Esophagus muscularis mucosa (tissue), 4 donors: Measurements from ENCODE around the gene SLC2A1. TPM values are rescaled to one million over a fixed set of nuclear protein-coding genes. Genes with fewer than 3 reads are reported as not detected.

ENCODE experiments used
- DNase-seq: peaks from one replicate; pipeline ENCODE4 v3.0.0-alpha.2; 2017; ENCODE audit errors: extremely low spot score
- H3K27ac ChIP-seq, 4 donors: fragments of 200-600 bp; sonication (generic); replicated peaks in 1 of 4; 1 replicate in 3 of 4; 2 replicates in 1 of 4; pipeline ENCODE4 v1.5.1; 2016 to 2019; ENCODE audit warnings: mild to moderate bottlenecking in 1 of 4
- H3K27me3 ChIP-seq, 4 donors: fragments of 200-600 bp; sonication (generic); one replicate each; pipeline versions ENCODE4 v1.5.1 to v1.6.0; 2016 to 2019
- H3K36me3 ChIP-seq, 4 donors: fragments of 200-600 bp; sonication (generic); one replicate each; pipeline ENCODE4 v1.5.1; 2016 to 2019
- H3K4me1 ChIP-seq, 4 donors: fragments of 200-600 bp; sonication (generic); one replicate each; pipeline ENCODE4 v1.5.1; 2016 to 2019
- H3K4me3 ChIP-seq, 4 donors: fragments of 200-600 bp; sonication (generic); 1 replicate in 2 of 4; 2 replicates in 2 of 4; pipeline ENCODE4 v1.5.1; 2016 to 2019; ENCODE audit warnings: mild to moderate bottlenecking in 4 of 4, moderate library complexity in 1 of 4
- H3K9me3 ChIP-seq, 4 donors: fragments of 200-600 bp; sonication (generic); 1 replicate in 3 of 4; 2 replicates in 1 of 4; pipeline ENCODE4 v1.5.1; 2016 to 2019
- CTCF ChIP-seq, 3 experiments: fragments of 200-600 bp in 2 of 3; fragments of 450-650 bp in 1 of 3; sonication (generic) in 2 of 3; IDR thresholded peaks; one replicate each; pipeline ENCODE4 v1.5.1; 2017 to 2019; ENCODE audit warnings: antibody characterized with exemption in 3 of 3, mild to moderate bottlenecking in 2 of 3, moderate library complexity in 1 of 3
- EP300 ChIP-seq: sonication (generic); formaldehyde crosslinking; IDR thresholded peaks from one replicate; pipeline ENCODE4 v1.6.1; 2017; ENCODE audit warnings: antibody characterized with exemption
- POLR2A ChIP-seq: fragments of 450-650 bp; IDR thresholded peaks from one replicate; pipeline ENCODE4 v1.6.1; 2017; ENCODE audit warnings: antibody characterized with exemption, moderate library complexity, mild to moderate bottlenecking, low read depth
- POLR2AphosphoS5 ChIP-seq, 2 donors: sonication (generic); formaldehyde crosslinking; IDR thresholded peaks; one replicate each; pipeline ENCODE4 v1.6.1; 2017; ENCODE audit warnings: antibody characterized with exemption in 2 of 2
- WGBS: methylation state at CpG from one replicate; pipeline ENCODE4 v1.1.5; 2018; 5-methylcytosine and 5-hydroxymethylcytosine counted together
- intact Hi-C: fragments of 100-400 bp; cut with DNase I; formaldehyde crosslinking; loops from one replicate; pipeline ENCODE4 v1.15.1; 2023
- total RNA-seq, 4 donors: library from RNA; depleted of rRNA; stranded (reverse); fragments of >200 nt; gene quantifications; one replicate each; pipeline versions ENCODE4 v1.1.0 to v1.2.1, GENCODE V29; 2016

SLC2A1 gene
- total RNA-seq, 4 donors from 2014 or later, result 17.4 to 63.6 (median 31.8) TPM

- Histone ChIP-seq H3K27me3 (no peaks in the 10 kb centered on the region), H3K27ac (no peak overlapping the region), H3K4me3 (no peak overlapping the region), H3K4me1 (peaks cover 51 to 62% (median 59%) of the 10 kb centered on the region in 4 donors), H3K36me3 (peaks cover 0 to 33% (median 9%) of the 10 kb centered on the region in 4 donors), H3K9me3 (no peaks in the 10 kb centered on the region)
- DNase-seq, result no peak
- intact Hi-C loops, result no loop called here
- 89% methylated on average over 13 of the region's 14 CpGs for WGBS
- TF ChIP-seq EP300, result no peak
- no peak for TF ChIP-seq POLR2AphosphoS5 (IDR thresholded peaks at IDR 0.05)
- no peak for TF ChIP-seq CTCF (IDR thresholded peaks at IDR 0.05)
- no peak for TF ChIP-seq POLR2A
These were observed 19.7 kb downstream of the SLC2A1 start for GRCh38 chr1:42938645-42939615.

GRCh38 chr1:42937836-42938644 is 20.6 kb downstream of the SLC2A1 start:
- H3K9me3 ChIP-seq, result no peaks in the 10 kb centered on the region
- H3K36me3 ChIP-seq, result peaks cover 0 to 31% (median 9%) of the 10 kb centered on the region in 4 donors
- 93% methylated on average over 6 of the region's 6 CpGs for WGBS
- intact Hi-C loops, result no loop called here
- no peaks in the 10 kb centered on the region for H3K27me3 ChIP-seq
- H3K4me1 ChIP-seq, result peaks cover 42 to 53% (median 50%) of the 10 kb centered on the region in 4 donors
- no peak for DNase-seq
- no peak overlapping the region for H3K4me3 ChIP-seq
- H3K27ac ChIP-seq, result no peak overlapping the region
- TF ChIP-seq POLR2AphosphoS5 (IDR thresholded peaks at IDR 0.05), result no peak

- Histone ChIP-seq H3K36me3 (peaks cover 0 to 22% (median 7%) of the 10 kb centered on the region in 4 donors), H3K9me3 (no peaks in the 10 kb centered on the region), H3K4me1 (peaks cover 34 to 47% (median 45%) of the 10 kb centered on the region in 4 donors), H3K27ac (peak overlapping the region in 2 of 4 donors; percentile 7 to 28), H3K4me3 (no peak overlapping the region), H3K27me3 (no peaks in the 10 kb centered on the region)
- intact Hi-C loops, result no loop called here
- TF ChIP-seq EP300 (no peak), POLR2AphosphoS5 (IDR thresholded peaks at IDR 0.05) (no peak), POLR2A (no peak), CTCF (IDR thresholded peaks at IDR 0.05) (no peak)
- no peak for DNase-seq
- 89% methylated on average over 6 of the region's 6 CpGs for WGBS
These were observed 21.4 kb downstream of the SLC2A1 start for GRCh38 chr1:42937141-42937696.

- no peak for DNase-seq
- Histone ChIP-seq H3K36me3 (peaks cover 0 to 15% (median 7%) of the 10 kb centered on the region in 4 donors), H3K9me3 (no peaks in the 10 kb centered on the region), H3K4me1 (peaks cover 27 to 45% (median 42%) of the 10 kb centered on the region in 4 donors), H3K27me3 (no peaks in the 10 kb centered on the region), H3K4me3 (no peak overlapping the region), H3K27ac (peak overlapping the region in 3 of 4 donors; percentile 7 to 52 (median 28))
- TF ChIP-seq POLR2AphosphoS5 (IDR thresholded peaks at IDR 0.05), result no peak
- no peak for TF ChIP-seq EP300
- no peak for TF ChIP-seq POLR2A
- no peak for TF ChIP-seq CTCF (IDR thresholded peaks at IDR 0.05)
- intact Hi-C loops, result no loop called here
- WGBS, result 50% methylated on average over 6 of the region's 7 CpGs
These were observed 22.2 kb downstream of the SLC2A1 start for GRCh38 chr1:42936309-42937078.
